ENCODE data around the gene EML4.

Gene EML4

DNA sequence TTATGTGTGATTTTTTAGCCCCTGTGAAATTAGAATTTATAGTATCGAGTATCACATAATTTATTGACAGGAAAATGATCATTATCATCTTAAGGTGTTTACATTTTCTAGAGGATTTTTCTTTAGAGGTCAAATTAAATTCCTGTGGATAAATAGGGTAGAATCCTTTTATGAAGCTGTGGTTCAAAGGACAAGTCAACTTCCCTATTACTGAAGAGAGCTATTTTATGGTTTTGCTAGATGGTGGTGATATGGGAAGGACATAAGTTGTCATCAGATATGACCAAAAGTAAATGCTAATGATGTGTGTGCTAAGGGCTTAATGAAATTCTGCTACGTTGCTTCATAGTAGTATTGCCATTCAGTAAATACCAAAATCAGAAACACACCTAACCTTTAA is 80.1 kb downstream of the EML4 start:
- TF ChIP-seq CTCF (IDR thresholded peaks at IDR 0.05; ENCODE audit: insufficient read depth, low read length), result no peak
- no peak for TF ChIP-seq GABPA (IDR thresholded peaks at IDR 0.05; ENCODE audit: low read depth)
- no peak for TF ChIP-seq SPI1 (IDR thresholded peaks at IDR 0.05; ENCODE audit: borderline replicate concordance, low read depth)
- TF ChIP-seq, protein P1, sequence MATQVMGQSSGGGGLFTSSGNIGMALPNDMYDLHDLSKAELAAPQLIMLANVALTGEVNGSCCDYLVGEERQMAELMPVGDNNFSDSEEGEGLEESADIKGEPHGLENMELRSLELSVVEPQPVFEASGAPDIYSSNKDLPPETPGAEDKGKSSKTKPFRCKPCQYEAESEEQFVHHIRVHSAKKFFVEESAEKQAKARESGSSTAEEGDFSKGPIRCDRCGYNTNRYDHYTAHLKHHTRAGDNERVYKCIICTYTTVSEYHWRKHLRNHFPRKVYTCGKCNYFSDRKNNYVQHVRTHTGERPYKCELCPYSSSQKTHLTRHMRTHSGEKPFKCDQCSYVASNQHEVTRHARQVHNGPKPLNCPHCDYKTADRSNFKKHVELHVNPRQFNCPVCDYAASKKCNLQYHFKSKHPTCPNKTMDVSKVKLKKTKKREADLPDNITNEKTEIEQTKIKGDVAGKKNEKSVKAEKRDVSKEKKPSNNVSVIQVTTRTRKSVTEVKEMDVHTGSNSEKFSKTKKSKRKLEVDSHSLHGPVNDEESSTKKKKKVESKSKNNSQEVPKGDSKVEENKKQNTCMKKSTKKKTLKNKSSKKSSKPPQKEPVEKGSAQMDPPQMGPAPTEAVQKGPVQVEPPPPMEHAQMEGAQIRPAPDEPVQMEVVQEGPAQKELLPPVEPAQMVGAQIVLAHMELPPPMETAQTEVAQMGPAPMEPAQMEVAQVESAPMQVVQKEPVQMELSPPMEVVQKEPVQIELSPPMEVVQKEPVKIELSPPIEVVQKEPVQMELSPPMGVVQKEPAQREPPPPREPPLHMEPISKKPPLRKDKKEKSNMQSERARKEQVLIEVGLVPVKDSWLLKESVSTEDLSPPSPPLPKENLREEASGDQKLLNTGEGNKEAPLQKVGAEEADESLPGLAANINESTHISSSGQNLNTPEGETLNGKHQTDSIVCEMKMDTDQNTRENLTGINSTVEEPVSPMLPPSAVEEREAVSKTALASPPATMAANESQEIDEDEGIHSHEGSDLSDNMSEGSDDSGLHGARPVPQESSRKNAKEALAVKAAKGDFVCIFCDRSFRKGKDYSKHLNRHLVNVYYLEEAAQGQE (IDR thresholded peaks at IDR 0.05; ENCODE audit: insufficient replicate concordance, low read depth), result no peak
- no peak for TF ChIP-seq POLR2AphosphoS5 (IDR thresholded peaks at IDR 0.05; ENCODE audit: low read depth)
- DNase-seq (ENCODE audit: low read depth in 1 of 2, low spot score in 1 of 2), result no peak
- H3K27ac ChIP-seq (replicated peaks), result no peak overlapping the region
- H3K27me3 ChIP-seq (ENCODE audit: insufficient read depth, poor library complexity, severe bottlenecking), result no peaks in the 10 kb centered on the region
- H3K4me3 ChIP-seq (replicated peaks; ENCODE audit: insufficient read depth, low read length), result no peak overlapping the region

DNA sequence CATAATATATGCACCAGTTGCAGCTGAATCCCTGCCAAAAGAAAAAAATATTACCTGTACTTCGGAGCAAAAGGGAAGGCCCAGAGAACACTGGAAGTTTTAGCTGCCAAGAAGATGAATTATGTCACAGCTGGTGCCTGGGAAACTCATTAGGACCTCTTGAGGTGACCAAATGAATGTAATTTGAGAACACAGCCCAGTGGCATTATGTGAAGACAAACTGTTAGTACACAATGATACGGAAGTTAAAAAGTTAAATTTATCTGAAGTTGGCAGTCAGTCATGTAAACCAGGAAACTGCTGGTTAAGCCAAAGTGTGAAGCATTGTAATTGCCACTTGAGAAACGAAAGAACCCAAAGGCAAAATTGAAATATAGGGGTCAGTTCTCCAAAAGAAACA is 80.7 kb downstream of the EML4 start:
- no peak overlapping the region for H3K27ac ChIP-seq (replicated peaks)
- H3K4me3 ChIP-seq (replicated peaks; ENCODE audit: insufficient read depth, low read length), result no peak overlapping the region
- no peak for DNase-seq (ENCODE audit: low read depth in 1 of 2, low spot score in 1 of 2)
- no peaks in the 10 kb centered on the region for H3K27me3 ChIP-seq (ENCODE audit: insufficient read depth, poor library complexity, severe bottlenecking)
- TF ChIP-seq, protein P1 (IDR thresholded peaks at IDR 0.05; ENCODE audit: insufficient replicate concordance, low read depth), result no peak
- TF ChIP-seq GABPA (IDR thresholded peaks at IDR 0.05; ENCODE audit: low read depth) (no peak), POLR2AphosphoS5 (IDR thresholded peaks at IDR 0.05; ENCODE audit: low read depth) (no peak), CTCF (IDR thresholded peaks at IDR 0.05; ENCODE audit: insufficient read depth, low read length) (no peak), SPI1 (IDR thresholded peaks at IDR 0.05; ENCODE audit: borderline replicate concordance, low read depth) (no peak)

GRCh38 chr2:42250925-42251324 is 81.8 kb downstream of the EML4 start:
- TF ChIP-seq POLR2AphosphoS5 (IDR thresholded peaks at IDR 0.05; ENCODE audit: low read depth), result no peak
- TF ChIP-seq CTCF (IDR thresholded peaks at IDR 0.05; ENCODE audit: insufficient read depth, low read length), result no peak
- no peak for TF ChIP-seq SPI1 (IDR thresholded peaks at IDR 0.05; ENCODE audit: borderline replicate concordance, low read depth)
- TF ChIP-seq GABPA (IDR thresholded peaks at IDR 0.05; ENCODE audit: low read depth), result no peak
- TF ChIP-seq, protein P1 (IDR thresholded peaks at IDR 0.05; ENCODE audit: insufficient replicate concordance, low read depth), result no peak
- Histone ChIP-seq H3K27ac (replicated peaks) (no peak overlapping the region), H3K27me3 (ENCODE audit: insufficient read depth, poor library complexity, severe bottlenecking) (no peaks in the 10 kb centered on the region), H3K4me3 (replicated peaks; ENCODE audit: insufficient read depth, low read length) (no peak overlapping the region)
- no peak for DNase-seq (ENCODE audit: low read depth in 1 of 2, low spot score in 1 of 2)
